ENCODE results near the gene LRP5. TPM values are rescaled to one million over a fixed set of nuclear protein-coding genes. Genes with fewer than 3 reads are reported as not detected.
"Not testable (repeated sequence)": the region's sequence is repeated elsewhere in the genome, so short reads cannot be mapped to it uniquely, and the experiment has no call there.

Gene LRP5
- total RNA-seq, 1 donor from 2014 or later: 54.7 TPM

- H3K4me3 ChIP-seq: no peak overlapping the region
- DNase-seq: no peak
- H3K27ac ChIP-seq (replicated peaks): peak overlapping the region; percentile 71
- no peaks in the 10 kb centered on the region for H3K27me3 ChIP-seq (ENCODE audit: low read depth)
- no peaks in the 10 kb centered on the region for H3K9me3 ChIP-seq (replicated peaks)
- no peaks in the 10 kb centered on the region for H3K36me3 ChIP-seq
- no peak for TF ChIP-seq CTCF (IDR thresholded peaks at IDR 0.05; ENCODE audit: borderline replicate concordance)
- peaks cover 26% of the 10 kb centered on the region for H3K4me1 ChIP-seq
- intact Hi-C loops (cut with micrococcal nuclease): no loop called here
These were observed 36.5 kb upstream of the LRP5 start for GRCh38 chr11:68275721-68276507.

- Histone ChIP-seq H3K9me3 (replicated peaks) (no peaks in the 10 kb centered on the region), H3K4me1 (peaks cover 19% of the 10 kb centered on the region), H3K36me3 (no peaks in the 10 kb centered on the region), H3K4me3 (no peak overlapping the region), H3K27ac (replicated peaks) (peak overlapping the region; percentile 71), H3K27me3 (ENCODE audit: low read depth) (no peaks in the 10 kb centered on the region)
- no peak for DNase-seq
- no peak for TF ChIP-seq CTCF (IDR thresholded peaks at IDR 0.05; ENCODE audit: borderline replicate concordance)
- intact Hi-C loops (cut with micrococcal nuclease): no loop called here
These were observed 35.5 kb upstream of the LRP5 start for GRCh38 chr11:68276861-68277260.

- H3K27me3 ChIP-seq (ENCODE audit: low read depth): no peaks in the 10 kb centered on the region
- no peak overlapping the region for H3K4me3 ChIP-seq
- TF ChIP-seq CTCF (IDR thresholded peaks at IDR 0.05; ENCODE audit: borderline replicate concordance): no peak
- H3K9me3 ChIP-seq (replicated peaks): no peaks in the 10 kb centered on the region
- H3K27ac ChIP-seq (replicated peaks): no peak overlapping the region
- DNase-seq: no peak
- intact Hi-C loops (cut with micrococcal nuclease): no loop called here
- H3K36me3 ChIP-seq: no peaks in the 10 kb centered on the region
- H3K4me1 ChIP-seq: peaks cover 8% of the 10 kb centered on the region
These were observed 32.7 kb upstream of the LRP5 start for GRCh38 chr11:68279676-68280075.

- no peaks in the 10 kb centered on the region for H3K36me3 ChIP-seq
- no peak for TF ChIP-seq CTCF (IDR thresholded peaks at IDR 0.05; ENCODE audit: borderline replicate concordance)
- H3K4me3 ChIP-seq: no peak overlapping the region
- H3K27me3 ChIP-seq (ENCODE audit: low read depth): no peaks in the 10 kb centered on the region
- intact Hi-C loops (cut with micrococcal nuclease): no loop called here
- H3K4me1 ChIP-seq: no peaks in the 10 kb centered on the region
- DNase-seq: no peak
- no peaks in the 10 kb centered on the region for H3K9me3 ChIP-seq (replicated peaks)
- H3K27ac ChIP-seq (replicated peaks): no peak overlapping the region
These were observed 30.1 kb upstream of the LRP5 start for GRCh38 chr11:68282141-68282860.

GRCh38 chr11:68282861-68283230 is 29.5 kb upstream of the LRP5 start:
- H3K36me3 ChIP-seq: no peaks in the 10 kb centered on the region
- TF ChIP-seq CTCF (IDR thresholded peaks at IDR 0.05; ENCODE audit: borderline replicate concordance): no peak
- H3K27me3 ChIP-seq (ENCODE audit: low read depth): no peaks in the 10 kb centered on the region
- DNase-seq: no peak
- no peak overlapping the region for H3K27ac ChIP-seq (replicated peaks)
- intact Hi-C loops (cut with micrococcal nuclease): no loop called here
- no peak overlapping the region for H3K4me3 ChIP-seq
- no peaks in the 10 kb centered on the region for H3K4me1 ChIP-seq
- H3K9me3 ChIP-seq (replicated peaks): no peaks in the 10 kb centered on the region

- H3K9me3 ChIP-seq (replicated peaks); H3K27ac ChIP-seq (replicated peaks); H3K36me3 ChIP-seq; H3K27me3 ChIP-seq (ENCODE audit: low read depth); H3K4me1 ChIP-seq; H3K4me3 ChIP-seq; DNase-seq; intact Hi-C loops (cut with micrococcal nuclease): not testable (repeated sequence)
These were observed 27.8 kb upstream of the LRP5 start for GRCh38 chr11:68284588-68284987.

Data from left ventricle myocardium inferior (tissue), 1 donor.